SK-N-SH treated with all-trans-retinoic acid at 6 μM for 48 hours (cell line): ENCODE data around the gene COX7A2L.
"Not testable (repeated sequence)": the region's sequence is repeated elsewhere in the genome, so short reads cannot be mapped to it uniquely, and the experiment has no call there.

ENCODE experiments used
- ATAC-seq: fragments of 200-7000 bp; cut with Tn5 transposase; 3 replicates; pipeline ENCODE4 v1.9.1; 2020; ENCODE audit warnings: mild to moderate bottlenecking, moderate library complexity
- ARNTL ChIP-seq: fragments of 450-650 bp; formaldehyde crosslinking; IDR thresholded peaks from 2 replicates; pipeline ENCODE4 v1.5.0; 2020; ENCODE audit warnings: low read depth, mild to moderate bottlenecking, moderate library complexity, borderline replicate concordance
- GLIS3 ChIP-seq: fragments of 250-450 bp; sonication (Bioruptor Pico); IDR thresholded peaks from 2 replicates; pipeline ENCODE4 v1.5.0; 2020; ENCODE audit warnings: mild to moderate bottlenecking, moderate library complexity
- OSR1 ChIP-seq: fragments of 250-450 bp; sonication (Bioruptor Pico); IDR thresholded peaks from 2 replicates; pipeline ENCODE4 v1.8.0; 2022; ENCODE audit warnings: moderate library complexity, mild to moderate bottlenecking, inconsistent platforms
- POU6F1 ChIP-seq: fragments of 250-450 bp; sonication (Bioruptor Pico); IDR thresholded peaks from 2 replicates; pipeline ENCODE4 v1.8.0; 2021; ENCODE audit warnings: low read depth, mild to moderate bottlenecking, moderate library complexity, borderline replicate concordance
- PPARA ChIP-seq: fragments of 250-450 bp; sonication (Bioruptor Pico); IDR thresholded peaks from 2 replicates; pipeline ENCODE4 v1.5.0; 2020; ENCODE audit warnings: mild to moderate bottlenecking, borderline replicate concordance
- RARB ChIP-seq: fragments of 250-450 bp; sonication (Bioruptor Pico); IDR thresholded peaks from 2 replicates; pipeline ENCODE4 v1.8.0; 2021; ENCODE audit warnings: mild to moderate bottlenecking, moderate library complexity
- SNAI2 ChIP-seq: fragments of 250-450 bp; sonication (Bioruptor Pico); IDR thresholded peaks from 2 replicates; pipeline ENCODE4 v1.5.0; 2020; ENCODE audit warnings: mild to moderate bottlenecking, moderate library complexity
- TCF4 ChIP-seq: fragments of 250-450 bp; sonication (Bioruptor Pico); IDR thresholded peaks from 2 replicates; pipeline ENCODE4 v1.8.0; 2021; ENCODE audit warnings: mild to moderate bottlenecking, moderate library complexity, borderline replicate concordance
- TOX ChIP-seq: fragments of 250-450 bp; sonication (Bioruptor Pico); IDR thresholded peaks from 2 replicates; pipeline ENCODE4 v1.8.0; 2021; ENCODE audit warnings: mild to moderate bottlenecking, moderate library complexity, borderline replicate concordance
- ZC3H10 ChIP-seq: fragments of 250-450 bp; sonication (Bioruptor Pico); IDR thresholded peaks from 2 replicates; pipeline ENCODE4 v1.5.1; 2021; ENCODE audit warnings: mild to moderate bottlenecking, moderate library complexity
- ZFP3 ChIP-seq: fragments of 250-450 bp; sonication (Bioruptor Pico); IDR thresholded peaks from 2 replicates; pipeline ENCODE4 v1.5.0; 2020; ENCODE audit warnings: mild to moderate bottlenecking, moderate library complexity
- ZNF565 ChIP-seq: fragments of 450-650 bp; formaldehyde crosslinking; conservative IDR thresholded peaks from 2 replicates; pipeline ENCODE4 v1.5.0; 2020; ENCODE audit warnings: low read depth, mild to moderate bottlenecking, moderate library complexity
- ZNF70 ChIP-seq: fragments of 450-650 bp; formaldehyde crosslinking; IDR thresholded peaks from 2 replicates; pipeline ENCODE4 v1.5.0; 2020; ENCODE audit warnings: mild to moderate bottlenecking, moderate library complexity
- ZNF8 ChIP-seq: fragments of 450-650 bp; formaldehyde crosslinking; IDR thresholded peaks from 2 replicates; pipeline ENCODE4 v1.5.0; 2020; ENCODE audit warnings: mild to moderate bottlenecking, moderate library complexity
- TF ChIP-seq, protein P1 (sequence below): fragments of 250-450 bp; sonication (Bioruptor Pico); IDR thresholded peaks from 2 replicates; pipeline ENCODE4 v1.5.0; 2020; ENCODE audit warnings: mild to moderate bottlenecking, moderate library complexity
- TF ChIP-seq, protein P2 (sequence below): fragments of 250-450 bp; sonication (Bioruptor Pico); IDR thresholded peaks from 2 replicates; pipeline ENCODE4 v1.5.1; 2021; ENCODE audit warnings: mild to moderate bottlenecking, moderate library complexity

The COX7A2L gene

DNA sequence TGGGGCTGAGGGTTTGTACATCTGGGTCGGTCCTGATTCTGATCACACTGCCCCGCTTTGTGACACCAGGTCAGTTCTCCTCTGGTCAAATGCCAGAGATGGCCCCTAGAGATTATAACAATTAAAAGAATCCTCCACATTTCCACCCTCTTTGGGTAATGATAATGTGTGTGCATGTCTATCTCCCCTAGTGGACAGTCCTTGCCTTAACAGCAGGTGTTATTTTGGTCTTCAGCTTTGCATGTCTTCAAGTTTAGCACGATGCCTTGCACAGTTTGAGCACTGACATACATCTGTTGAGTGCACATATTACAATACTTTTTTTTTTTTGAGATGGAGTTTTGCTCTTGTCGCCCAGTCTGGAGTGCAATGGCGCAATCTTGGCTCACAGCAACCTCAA, 25.7 kb upstream of the COX7A2L start (continued):
- TF ChIP-seq ZFP3 (CRISPR knock-in tag) (no peak), ZNF8 (CRISPR knock-in tag) (no peak), OSR1 (CRISPR knock-in tag) (no peak)

GRCh38 chr2:42385225-42385624, 24.2 kb upstream of the COX7A2L start:
- TF ChIP-seq ZNF8 (CRISPR knock-in tag) (no peak), ZC3H10 (CRISPR knock-in tag) (no peak), SNAI2 (no peak), TOX (CRISPR knock-in tag) (no peak), PPARA (no peak), ZNF70 (no peak), POU6F1 (CRISPR knock-in tag) (no peak), ZNF565 (CRISPR knock-in tag) (no peak), ZFP3 (CRISPR knock-in tag) (no peak)
- TF ChIP-seq, protein P1, sequence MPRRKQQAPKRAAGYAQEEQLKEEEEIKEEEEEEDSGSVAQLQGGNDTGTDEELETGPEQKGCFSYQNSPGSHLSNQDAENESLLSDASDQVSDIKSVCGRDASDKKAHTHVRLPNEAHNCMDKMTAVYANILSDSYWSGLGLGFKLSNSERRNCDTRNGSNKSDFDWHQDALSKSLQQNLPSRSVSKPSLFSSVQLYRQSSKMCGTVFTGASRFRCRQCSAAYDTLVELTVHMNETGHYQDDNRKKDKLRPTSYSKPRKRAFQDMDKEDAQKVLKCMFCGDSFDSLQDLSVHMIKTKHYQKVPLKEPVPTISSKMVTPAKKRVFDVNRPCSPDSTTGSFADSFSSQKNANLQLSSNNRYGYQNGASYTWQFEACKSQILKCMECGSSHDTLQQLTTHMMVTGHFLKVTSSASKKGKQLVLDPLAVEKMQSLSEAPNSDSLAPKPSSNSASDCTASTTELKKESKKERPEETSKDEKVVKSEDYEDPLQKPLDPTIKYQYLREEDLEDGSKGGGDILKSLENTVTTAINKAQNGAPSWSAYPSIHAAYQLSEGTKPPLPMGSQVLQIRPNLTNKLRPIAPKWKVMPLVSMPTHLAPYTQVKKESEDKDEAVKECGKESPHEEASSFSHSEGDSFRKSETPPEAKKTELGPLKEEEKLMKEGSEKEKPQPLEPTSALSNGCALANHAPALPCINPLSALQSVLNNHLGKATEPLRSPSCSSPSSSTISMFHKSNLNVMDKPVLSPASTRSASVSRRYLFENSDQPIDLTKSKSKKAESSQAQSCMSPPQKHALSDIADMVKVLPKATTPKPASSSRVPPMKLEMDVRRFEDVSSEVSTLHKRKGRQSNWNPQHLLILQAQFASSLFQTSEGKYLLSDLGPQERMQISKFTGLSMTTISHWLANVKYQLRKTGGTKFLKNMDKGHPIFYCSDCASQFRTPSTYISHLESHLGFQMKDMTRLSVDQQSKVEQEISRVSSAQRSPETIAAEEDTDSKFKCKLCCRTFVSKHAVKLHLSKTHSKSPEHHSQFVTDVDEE (CRISPR knock-in tag), result no peak
- TF ChIP-seq, all 23 proteins: peak for 0
- peak; percentile 82 for ATAC-seq

- TF ChIP-seq, protein P2, sequence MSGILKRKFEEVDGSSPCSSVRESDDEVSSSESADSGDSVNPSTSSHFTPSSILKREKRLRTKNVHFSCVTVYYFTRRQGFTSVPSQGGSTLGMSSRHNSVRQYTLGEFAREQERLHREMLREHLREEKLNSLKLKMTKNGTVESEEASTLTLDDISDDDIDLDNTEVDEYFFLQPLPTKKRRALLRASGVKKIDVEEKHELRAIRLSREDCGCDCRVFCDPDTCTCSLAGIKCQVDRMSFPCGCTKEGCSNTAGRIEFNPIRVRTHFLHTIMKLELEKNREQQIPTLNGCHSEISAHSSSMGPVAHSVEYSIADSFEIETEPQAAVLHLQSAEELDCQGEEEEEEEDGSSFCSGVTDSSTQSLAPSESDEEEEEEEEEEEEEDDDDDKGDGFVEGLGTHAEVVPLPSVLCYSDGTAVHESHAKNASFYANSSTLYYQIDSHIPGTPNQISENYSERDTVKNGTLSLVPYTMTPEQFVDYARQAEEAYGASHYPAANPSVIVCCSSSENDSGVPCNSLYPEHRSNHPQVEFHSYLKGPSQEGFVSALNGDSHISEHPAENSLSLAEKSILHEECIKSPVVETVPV (CRISPR knock-in tag), result no peak
- no peak for ATAC-seq
These were observed 23.0 kb upstream of the COX7A2L start for GRCh38 chr2:42383855-42384530.

DNA sequence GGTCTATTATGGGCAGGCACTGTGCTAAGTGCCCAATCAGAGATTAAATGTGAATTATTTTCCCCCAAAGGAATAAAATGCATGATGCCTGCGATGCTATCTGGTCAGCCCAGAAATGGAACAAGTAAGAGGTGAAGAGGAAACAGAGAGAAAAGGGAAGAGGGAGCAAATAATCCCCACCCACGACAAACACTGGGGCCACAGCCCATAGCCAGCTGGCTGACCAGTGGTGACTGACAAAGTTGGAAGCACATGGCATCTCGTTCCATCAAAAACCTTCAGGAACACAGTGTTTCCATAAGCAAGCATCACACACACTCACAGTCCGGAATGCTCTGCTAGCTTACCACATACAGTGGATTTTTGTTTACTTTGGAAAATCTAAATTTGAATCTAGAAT, 21.1 kb upstream of the COX7A2L start:
- no peak for ATAC-seq
- no peak for TF ChIP-seq GLIS3
- TF ChIP-seq TCF4 (CRISPR knock-in tag), result no peak
- no peak for TF ChIP-seq SNAI2

GRCh38 chr2:42380026-42380425, 19.0 kb upstream of the COX7A2L start:
- not testable (repeated sequence) for ATAC-seq

GRCh38 chr2:42378415-42378814, 17.4 kb upstream of the COX7A2L start:
- ATAC-seq, result no peak
- TF ChIP-seq OSR1 (CRISPR knock-in tag) (no peak), ZFP3 (CRISPR knock-in tag) (no peak), POU6F1 (CRISPR knock-in tag) (no peak), ZNF70 (no peak), RARB (CRISPR knock-in tag) (no peak), TCF4 (CRISPR knock-in tag) (no peak), ARNTL (CRISPR knock-in tag) (no peak)
- TF ChIP-seq, all 23 proteins: peak for 0
